ENCODE measurements around the gene DENND5A.

DNA sequence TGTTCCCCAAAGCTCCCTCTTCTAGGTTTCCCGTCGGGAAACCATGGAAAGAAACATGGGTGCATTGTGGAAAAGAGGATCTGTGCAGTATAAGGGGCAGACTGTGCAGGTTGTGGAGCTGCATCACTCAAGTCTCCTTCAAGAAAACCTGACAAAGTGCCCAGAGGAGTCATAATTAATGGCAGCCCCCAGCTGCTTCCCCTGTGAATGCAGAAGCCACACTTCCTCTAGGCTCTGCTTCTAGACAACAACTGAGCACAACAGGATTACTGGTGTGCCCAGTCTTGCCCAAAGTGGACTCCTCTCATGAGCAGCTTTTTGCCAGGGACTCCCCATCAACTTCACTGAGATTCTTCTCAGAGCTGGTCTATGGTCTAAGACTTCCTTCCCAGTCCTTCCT lies 131.2 kb downstream of the DENND5A start:
- TF ChIP-seq, protein P1, sequence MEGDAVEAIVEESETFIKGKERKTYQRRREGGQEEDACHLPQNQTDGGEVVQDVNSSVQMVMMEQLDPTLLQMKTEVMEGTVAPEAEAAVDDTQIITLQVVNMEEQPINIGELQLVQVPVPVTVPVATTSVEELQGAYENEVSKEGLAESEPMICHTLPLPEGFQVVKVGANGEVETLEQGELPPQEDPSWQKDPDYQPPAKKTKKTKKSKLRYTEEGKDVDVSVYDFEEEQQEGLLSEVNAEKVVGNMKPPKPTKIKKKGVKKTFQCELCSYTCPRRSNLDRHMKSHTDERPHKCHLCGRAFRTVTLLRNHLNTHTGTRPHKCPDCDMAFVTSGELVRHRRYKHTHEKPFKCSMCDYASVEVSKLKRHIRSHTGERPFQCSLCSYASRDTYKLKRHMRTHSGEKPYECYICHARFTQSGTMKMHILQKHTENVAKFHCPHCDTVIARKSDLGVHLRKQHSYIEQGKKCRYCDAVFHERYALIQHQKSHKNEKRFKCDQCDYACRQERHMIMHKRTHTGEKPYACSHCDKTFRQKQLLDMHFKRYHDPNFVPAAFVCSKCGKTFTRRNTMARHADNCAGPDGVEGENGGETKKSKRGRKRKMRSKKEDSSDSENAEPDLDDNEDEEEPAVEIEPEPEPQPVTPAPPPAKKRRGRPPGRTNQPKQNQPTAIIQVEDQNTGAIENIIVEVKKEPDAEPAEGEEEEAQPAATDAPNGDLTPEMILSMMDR (IDR thresholded peaks at IDR 0.05): no peak
- no peak for TF ChIP-seq EP300 (IDR thresholded peaks at IDR 0.05)
